Stimulated activated CD4-positive, alpha-beta T cell treated with anti-CD3 and anti-CD28 coated beads, Interleukin-4, amount 100 ng/mL, for 4 hours (primary cell): ENCODE results near the gene CCL16.
"Not testable (repeated sequence)": the region's sequence is repeated elsewhere in the genome, so short reads cannot be mapped to it uniquely, and the experiment has no call there.

Experiments used
- DNase-seq, 2 experiments: peaks; one replicate each; pipeline ENCODE4 v3.0.0-alpha.2; 2020

Gene CCL16

GRCh38 chr17:35981246-35981645 lies at the start of gene CCL16:
Gene CCL16 (minus strand): TSS chr17:35981497. CDS start chr17:35981420, 77 bp downstream.
- DNase-seq: no peak

- no peak for DNase-seq
Observed at GRCh38 chr17:36030956-36031355, 49.7 kb upstream of the CCL16 start.

- no peak for DNase-seq
Observed at GRCh38 chr17:36027761-36028160, 46.5 kb upstream of the CCL16 start.

- no peak for DNase-seq
Observed at GRCh38 chr17:36024106-36024869, 43.0 kb upstream of the CCL16 start.

GRCh38 chr17:36019423-36019822 lies 38.1 kb upstream of the CCL16 start:
- no peak for DNase-seq

- no peak for DNase-seq
Observed at GRCh38 chr17:36017799-36018198, 36.5 kb upstream of the CCL16 start, which contains the start of gene CCL23. Gene CCL23 (minus strand): TSS chr17:36017972. CDS start chr17:36017897, 75 bp downstream.

- DNase-seq: no peak
Observed at GRCh38 chr17:36016555-36016954, 35.3 kb upstream of the CCL16 start.

GRCh38 chr17:36015895-36016294 lies 34.6 kb upstream of the CCL16 start:
- not testable (repeated sequence) for DNase-seq

- no peak for DNase-seq
Observed at GRCh38 chr17:36014946-36015345, 33.6 kb upstream of the CCL16 start.

- DNase-seq: no peak
Observed at GRCh38 chr17:36011201-36011600, 29.9 kb upstream of the CCL16 start.

- no peak for DNase-seq
Observed at GRCh38 chr17:36008998-36009665, 27.8 kb upstream of the CCL16 start.

- no peak for DNase-seq
Observed at GRCh38 chr17:36004594-36005108, 23.4 kb upstream of the CCL16 start.

- DNase-seq: no peak
Observed at GRCh38 chr17:36002631-36003030, 21.3 kb upstream of the CCL16 start.

- DNase-seq: no peak
Observed at GRCh38 chr17:36001862-36002603, 20.7 kb upstream of the CCL16 start.

GRCh38 chr17:36001110-36001771 lies 19.9 kb upstream of the CCL16 start, which contains the start of gene CCL15:
Gene CCL15 (minus strand): TSS chr17:36001553. CDS start chr17:36001492, 61 bp downstream.
- no peak for DNase-seq

- no peak for DNase-seq
Observed at GRCh38 chr17:36000732-36001109, 19.4 kb upstream of the CCL16 start.

- no peak for DNase-seq
Observed at GRCh38 chr17:35998756-35999155, 17.5 kb upstream of the CCL16 start.

GRCh38 chr17:35998018-35998545 lies 16.8 kb upstream of the CCL16 start:
- DNase-seq: no peak

GRCh38 chr17:35995346-35995745 lies 14.0 kb upstream of the CCL16 start:
- DNase-seq: not testable (repeated sequence)

- no peak for DNase-seq
Observed at GRCh38 chr17:35991075-35991474, 9.8 kb upstream of the CCL16 start.

- DNase-seq: no peak
Observed at GRCh38 chr17:35988164-35988563, 6.9 kb upstream of the CCL16 start.

GRCh38 chr17:35986643-35987042 lies 5.3 kb upstream of the CCL16 start, which contains the start of gene CCL14:
Gene CCL14 (minus strand): TSS chr17:35986729. CDS start chr17:35986649, 80 bp downstream.
- no peak for DNase-seq
